GM21619 (cell line): Measurements from ENCODE around the gene PREB.
"Not testable (repeated sequence)": the region's sequence is repeated elsewhere in the genome, so short reads cannot be mapped to it uniquely, and the experiment has no call there.

Source experiments
- ATAC-seq: cut with Tn5 transposase; IDR thresholded peaks from one replicate; pipeline ENCODE4 v1.9.1; 2021; ENCODE audit not compliant: unreplicated experiment

Gene PREB

DNA sequence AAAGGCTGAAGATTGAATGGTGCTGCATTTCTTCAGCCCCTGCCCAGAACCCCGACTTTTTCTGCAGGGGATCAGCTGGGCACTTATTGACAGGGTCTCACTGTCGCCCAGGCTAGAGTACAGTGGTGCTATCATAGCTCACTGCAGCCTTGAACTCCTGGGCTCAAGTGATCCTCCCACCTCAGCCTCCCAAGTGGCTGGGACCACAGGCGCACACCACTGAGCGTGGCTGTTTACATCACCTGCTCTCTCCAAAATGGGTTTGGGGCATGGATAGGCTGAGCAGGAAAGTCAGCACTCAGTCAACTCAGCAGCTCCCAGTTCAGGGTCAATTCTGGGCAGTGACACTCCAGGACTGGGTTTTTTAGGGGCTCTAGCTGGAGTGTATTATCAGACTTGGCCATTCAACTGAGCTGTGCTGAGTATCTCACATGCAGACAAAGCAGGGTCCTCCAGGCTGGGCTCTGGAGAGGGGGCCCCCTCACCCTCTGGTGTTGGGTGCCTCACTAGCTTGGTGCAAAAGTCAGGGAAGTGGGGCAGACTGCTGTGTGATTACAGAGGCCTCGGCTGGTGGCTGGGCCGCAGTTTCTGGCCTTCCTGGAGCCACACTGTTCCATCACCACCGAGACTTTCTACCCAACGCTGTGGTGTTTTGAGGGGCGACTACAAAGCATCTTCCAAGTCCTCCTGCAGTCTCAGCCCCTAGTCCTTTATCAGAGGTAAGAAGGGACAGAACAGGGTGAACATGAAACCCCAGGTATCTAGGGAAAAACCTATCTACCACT, 6.4 kb downstream of the PREB start:
- no peak for ATAC-seq

DNA sequence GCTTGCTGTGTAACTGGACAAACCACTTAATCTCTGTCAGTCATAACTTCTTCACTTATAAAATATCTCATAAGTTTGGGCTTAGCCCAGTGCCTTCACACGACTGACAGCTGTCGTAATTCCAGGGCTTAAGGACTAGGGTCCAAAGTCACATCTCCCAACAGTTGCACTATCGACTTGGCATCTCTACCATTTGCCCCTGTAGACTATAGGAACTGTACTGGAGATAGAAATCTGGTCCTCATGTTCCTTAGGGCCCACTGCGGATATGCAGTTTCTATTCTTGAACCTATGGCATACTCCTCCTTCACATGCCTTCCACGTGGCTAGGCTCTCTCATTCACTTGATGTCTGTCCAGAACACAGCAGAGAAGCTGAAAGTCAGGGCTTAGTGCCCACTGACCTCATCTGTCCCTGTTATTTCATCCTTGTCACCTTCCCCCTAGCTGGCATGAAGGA, 8.2 kb downstream of the PREB start:
- ATAC-seq = no peak

DNA sequence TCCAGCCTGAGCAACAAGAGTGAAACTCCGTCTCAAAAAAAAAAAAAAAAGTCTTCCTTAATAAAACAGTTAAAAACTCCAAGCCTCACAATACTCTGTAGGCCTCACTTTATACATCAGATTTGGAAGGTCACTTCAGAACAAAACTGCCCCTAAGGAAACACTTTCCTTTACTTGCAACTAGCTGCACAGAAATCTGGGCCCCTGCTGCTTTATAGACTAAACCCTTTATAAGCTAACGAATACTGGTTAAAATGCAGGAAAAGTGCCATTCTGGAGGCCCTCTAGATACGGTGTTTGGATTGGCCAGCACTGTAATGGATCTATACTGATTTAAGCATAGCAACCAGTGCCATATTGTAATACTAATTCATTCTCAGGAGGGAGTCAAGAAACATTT, 9.3 kb downstream of the PREB start:
- ATAC-seq = no peak

DNA sequence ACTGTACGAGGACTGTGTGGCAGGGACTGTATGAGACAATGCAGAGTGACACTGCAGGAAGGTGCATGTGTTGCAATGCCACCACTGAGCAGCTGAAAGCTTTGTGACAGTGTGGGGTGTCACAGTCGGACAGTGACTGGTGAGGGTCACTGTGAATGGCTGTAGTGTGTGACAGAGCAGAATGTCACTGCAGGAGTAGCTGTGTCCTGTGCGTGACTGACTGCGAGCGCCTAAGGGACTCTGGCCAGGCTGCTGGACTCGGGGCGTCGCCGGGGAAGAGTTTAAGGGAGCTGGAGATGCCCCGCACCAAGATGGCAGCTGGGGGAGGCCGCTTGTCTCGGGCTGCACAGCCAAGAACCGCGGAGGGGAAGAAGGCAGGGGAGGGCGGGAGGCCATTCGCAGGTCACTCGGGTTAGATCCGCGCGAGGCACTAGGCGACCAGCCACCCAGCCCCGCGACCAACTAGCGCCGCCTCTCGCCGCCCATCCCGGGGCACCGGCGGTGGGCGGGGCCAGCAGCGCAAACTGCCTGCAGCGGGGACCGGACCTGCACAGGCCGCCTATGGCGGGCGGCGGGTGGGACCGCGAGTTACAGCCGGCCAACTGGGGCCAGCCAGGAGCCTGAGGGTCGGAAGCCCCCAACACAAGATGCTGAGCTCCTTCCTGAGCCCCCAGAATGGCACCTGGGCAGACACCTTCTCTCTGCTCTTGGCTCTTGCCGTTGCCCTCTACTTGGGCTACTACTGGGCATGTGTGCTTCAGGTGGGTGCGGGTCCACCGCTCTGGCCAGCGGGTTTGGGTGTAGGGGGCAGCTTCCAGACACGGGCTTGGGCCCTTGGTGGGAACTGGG, 10.9 kb downstream of the PREB start, which contains the start of gene ABHD1:
Gene ABHD1, plus strand, starts transcription at position 514 of the 849 bp plus-strand sequence. Its CDS starts 134 bp downstream, at position 648.
- peak; percentile 48 for ATAC-seq

- ATAC-seq = no peak
Measured at GRCh38 chr2:27122791-27123190, 11.6 kb downstream of the PREB start.

DNA sequence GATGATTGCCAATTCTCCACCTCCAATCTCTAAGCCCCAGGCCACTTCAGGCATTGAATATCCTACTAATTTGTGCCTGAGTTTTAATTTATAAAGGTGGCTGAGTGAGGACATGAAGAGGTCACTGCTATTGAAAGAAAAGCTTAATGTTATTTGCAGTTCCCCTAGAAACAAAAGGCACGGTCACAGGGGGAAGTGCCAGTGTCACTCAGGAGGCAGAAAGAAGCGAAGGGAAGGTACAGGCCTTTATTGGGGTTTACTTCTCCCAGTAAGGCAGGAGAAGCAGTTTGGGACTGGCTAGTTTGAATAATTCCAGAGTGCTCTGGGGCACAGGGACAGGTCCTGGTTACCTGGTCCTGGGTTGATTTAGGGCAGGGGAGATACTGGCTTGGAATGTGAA, 12.5 kb downstream of the PREB start:
- ATAC-seq = no peak

GRCh38 chr2:27119330-27119670, 15.1 kb downstream of the PREB start:
- not testable (repeated sequence) for ATAC-seq

DNA sequence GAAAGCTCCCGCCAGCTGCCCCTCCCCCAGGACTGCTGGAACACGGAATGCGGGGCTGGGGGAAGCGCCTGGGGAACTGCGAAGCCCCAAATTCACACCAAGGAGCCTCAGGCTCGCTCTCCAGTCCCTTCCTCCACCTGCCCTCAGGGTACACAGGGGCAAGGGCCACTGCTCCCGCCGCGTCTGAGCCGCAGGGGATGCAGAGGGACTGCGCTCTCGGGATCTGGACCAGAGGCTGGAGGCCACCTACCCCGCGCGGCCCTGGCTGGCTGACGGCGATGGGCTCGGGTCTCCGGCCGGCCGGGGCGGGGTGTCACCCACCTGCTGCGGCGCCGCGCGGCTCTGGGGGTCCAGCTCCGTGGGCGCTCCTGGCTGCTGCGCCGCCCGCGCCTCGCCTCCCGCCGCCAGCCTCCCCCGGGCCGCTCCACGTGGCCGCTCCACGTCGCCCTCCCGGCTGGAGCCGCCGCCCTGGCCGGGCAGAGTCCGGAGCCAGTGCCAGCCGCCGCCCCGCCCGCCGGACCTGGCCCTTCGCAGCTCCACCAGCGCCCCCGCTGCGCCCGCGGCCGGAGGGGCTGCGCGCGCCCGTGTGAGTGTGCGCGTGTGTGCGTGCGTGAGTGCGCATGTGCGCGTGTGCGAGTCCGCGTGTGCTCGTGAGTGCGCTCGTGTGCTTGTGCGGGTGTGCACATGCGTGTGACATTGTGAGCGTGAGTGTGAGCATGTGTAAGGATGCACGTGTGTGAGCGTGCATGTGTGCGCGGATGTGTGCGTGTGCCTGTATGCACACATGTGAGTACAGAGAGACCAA, 15.7 kb downstream of the PREB start, which contains the start of gene CGREF1:
Gene CGREF1, minus strand, starts transcription at position 604 of the 805 bp plus-strand sequence. CDS start 14,762 bp downstream, outside the sequence.
- no peak for ATAC-seq

DNA sequence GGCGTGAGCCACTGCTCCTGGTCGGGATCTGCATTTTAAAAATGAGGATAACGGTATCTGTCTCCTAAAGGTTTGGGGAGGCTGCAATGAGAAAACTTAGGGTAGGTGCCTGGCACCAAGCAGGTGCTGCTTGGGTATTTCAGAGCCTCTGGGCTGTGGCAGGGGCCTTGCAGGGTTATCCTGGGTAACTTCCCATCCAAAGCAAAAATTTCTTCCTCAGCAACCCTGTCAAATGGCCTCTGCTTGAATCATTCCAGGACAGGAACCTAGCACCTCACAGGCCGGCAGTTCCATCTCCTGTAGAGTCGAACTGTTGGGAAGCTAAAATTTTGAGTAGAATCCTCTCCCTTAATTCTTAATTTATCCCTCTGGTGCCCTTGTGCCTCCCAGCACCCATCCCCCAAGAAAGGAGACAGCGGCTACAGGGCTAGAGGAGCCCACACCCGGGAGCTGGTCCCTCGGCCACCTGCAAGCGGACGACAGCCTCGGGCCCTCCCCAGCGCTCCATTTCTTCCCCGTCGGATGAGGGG, 16.4 kb downstream of the PREB start:
- ATAC-seq = no peak

GRCh38 chr2:27115519-27115918, 18.9 kb downstream of the PREB start:
- ATAC-seq = no peak

GRCh38 chr2:27111392-27112078, 22.9 kb downstream of the PREB start:
- not testable (repeated sequence) for ATAC-seq

DNA sequence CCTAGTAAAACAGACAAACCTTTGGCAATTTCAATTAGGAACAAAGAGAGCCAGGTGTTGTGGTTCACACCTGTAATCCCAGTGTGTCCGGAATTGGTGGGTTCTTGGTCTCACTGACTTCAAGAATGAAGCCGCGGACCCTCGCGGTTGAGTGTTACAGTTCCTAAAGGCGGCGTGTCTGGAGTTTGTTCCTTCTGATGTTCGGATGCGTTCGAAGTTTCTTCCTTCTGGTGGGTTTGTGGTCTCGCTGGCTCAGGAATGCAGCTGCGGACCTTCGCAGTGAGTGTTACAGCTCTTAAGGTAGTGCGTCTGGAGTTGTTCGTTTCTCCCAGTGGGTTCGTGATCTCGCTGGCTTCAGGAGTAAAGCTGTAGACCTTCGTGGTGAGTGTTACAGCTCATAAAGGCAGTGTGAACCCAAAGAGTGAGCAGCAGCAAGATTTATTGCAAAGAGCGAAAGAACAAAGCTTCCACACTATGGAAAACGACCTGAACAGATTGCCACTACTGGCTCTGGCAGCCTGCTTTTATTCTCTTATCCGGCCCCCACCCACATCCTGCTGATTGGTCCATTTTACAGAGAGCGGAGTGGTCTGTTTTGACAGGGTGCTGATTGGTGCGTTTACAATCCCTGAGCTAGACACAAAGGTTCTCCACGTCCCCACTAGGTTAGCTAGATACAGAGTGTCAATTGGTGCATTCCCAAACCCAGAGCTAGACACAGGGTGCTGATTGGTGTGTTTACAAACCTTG, 23.7 kb downstream of the PREB start:
- not testable (repeated sequence) for ATAC-seq

GRCh38 chr2:27109083-27109482, 25.4 kb downstream of the PREB start:
- no peak for ATAC-seq

DNA sequence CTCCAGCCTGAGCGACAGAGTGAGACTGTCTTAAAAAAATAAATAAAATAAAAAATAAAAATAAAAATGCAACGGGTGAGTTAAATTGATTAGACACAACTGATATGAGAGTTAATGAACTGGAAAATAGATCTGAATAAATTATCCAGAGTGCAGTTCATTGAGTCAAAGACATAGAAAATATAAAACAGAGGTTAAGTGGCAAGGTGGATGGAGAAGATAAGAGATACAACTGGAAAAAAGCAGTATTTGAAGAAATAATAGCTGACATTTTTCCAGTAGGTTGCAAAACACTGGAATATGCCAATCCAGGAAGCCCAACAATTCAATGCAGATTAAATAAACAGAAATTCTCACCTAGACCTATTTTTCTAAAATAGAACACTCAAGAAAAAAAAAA, 26.2 kb downstream of the PREB start:
- no peak for ATAC-seq

DNA sequence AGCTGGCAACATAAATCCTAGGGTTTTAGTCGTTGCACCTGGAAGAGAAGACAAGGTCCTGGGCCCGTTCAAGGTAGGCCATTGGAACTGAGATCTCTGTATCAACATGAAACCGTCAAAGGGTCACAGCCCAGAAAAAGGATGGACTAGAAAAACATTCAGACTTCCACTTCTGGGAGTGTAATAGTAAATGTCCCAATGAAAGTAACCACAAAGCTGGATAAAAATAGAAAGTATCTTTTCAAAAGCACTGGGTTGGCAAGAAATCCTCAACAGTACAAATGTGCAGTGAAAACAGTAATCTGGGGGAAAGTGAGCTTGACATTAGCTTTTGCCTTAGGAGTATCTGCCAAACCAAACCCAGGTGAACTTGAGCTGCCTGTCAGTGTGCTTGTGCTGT, 28.5 kb downstream of the PREB start:
- ATAC-seq = no peak

- no peak for ATAC-seq
Measured at GRCh38 chr2:27102329-27102728, 32.1 kb downstream of the PREB start.

DNA sequence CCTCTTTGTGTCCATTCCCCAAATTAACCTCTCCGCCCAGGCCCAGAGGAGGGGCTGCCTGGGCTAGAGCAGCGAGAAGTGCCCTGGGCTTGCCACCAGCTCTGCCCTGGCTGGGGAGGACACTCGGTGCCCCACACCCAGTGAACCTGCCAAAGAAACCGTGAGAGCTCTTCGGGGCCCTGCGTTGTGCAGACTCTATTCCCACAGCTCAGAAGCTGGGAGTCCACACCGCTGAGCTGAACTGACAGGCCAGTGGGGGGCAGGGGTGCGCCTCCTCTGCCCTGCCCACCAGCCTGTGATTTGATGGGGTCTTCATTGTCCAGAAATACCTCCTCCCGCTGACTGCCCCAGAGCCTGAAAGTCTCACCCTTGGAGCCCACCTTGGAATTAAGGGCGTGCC, 34.4 kb downstream of the PREB start:
- no peak for ATAC-seq

- no peak for ATAC-seq
Measured at GRCh38 chr2:27099334-27099955, 35.0 kb downstream of the PREB start.

DNA sequence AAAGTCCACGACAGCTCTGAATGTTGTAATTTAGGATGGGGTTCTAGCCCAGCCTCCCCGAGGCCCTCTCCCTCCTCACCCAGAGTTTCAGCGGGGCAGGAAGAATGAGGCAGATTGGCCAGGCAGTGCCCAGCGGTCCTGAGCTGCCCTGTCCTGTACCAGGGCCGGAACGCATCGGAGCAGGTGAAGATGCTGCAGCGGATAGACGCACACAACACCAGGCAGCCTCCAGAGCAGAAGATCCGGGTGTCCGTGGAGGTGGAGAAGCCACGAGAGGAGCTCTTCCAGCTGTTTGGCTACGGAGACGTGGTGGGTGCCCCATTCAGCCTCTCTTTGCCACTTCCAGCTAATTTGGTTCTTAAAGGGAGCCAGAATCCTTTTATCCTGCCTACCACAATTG, 37.1 kb downstream of the PREB start:
- ATAC-seq = no peak
